Measurements from ENCODE around the gene NUDT7.
A peak's percentile ranks its signal among the peaks of the same experiment; 100 is the strongest.

NUDT7 gene

GRCh38 chr16:77767211-77767610, 44.9 kb downstream of the NUDT7 start:
- Histone ChIP-seq H3K9ac (ENCODE audit: low read length) (no peak overlapping the region), H2BK15ac (replicated peaks; ENCODE audit: low read depth) (no peak overlapping the region), H3K4me2 (ENCODE audit: low read length) (no peak overlapping the region), H3K4me3 (ENCODE audit: low read length) (no peak overlapping the region), H4K8ac (ENCODE audit: low read depth, low read length) (no peak overlapping the region), H4K5ac (ENCODE audit: low read length) (no peak overlapping the region), H3K27ac (ENCODE audit: low read depth, low read length) (no peak overlapping the region), H2BK120ac (ENCODE audit: low read depth, low read length) (no peak overlapping the region), H3K4ac (ENCODE audit: low read depth, low read length) (no peak overlapping the region), H3K36me3 (ENCODE audit: control insufficient read depth, insufficient read depth, low read length) (no peaks in the 10 kb centered on the region), H3K4me1 (ENCODE audit: control insufficient read depth, low read depth, low read length) (no peaks in the 10 kb centered on the region), H3K56ac (ENCODE audit: low read length) (no peak overlapping the region), H3K79me1 (ENCODE audit: low read length) (no peaks in the 10 kb centered on the region), H3K27me3 (ENCODE audit: insufficient read depth, low read length, poor library complexity) (no peaks in the 10 kb centered on the region), H3K79me2 (ENCODE audit: control insufficient read depth, insufficient read depth, low read length) (no peaks in the 10 kb centered on the region), H2BK5ac (ENCODE audit: low read length) (no peak overlapping the region), H3K23ac (ENCODE audit: low read length) (no peak overlapping the region), H2AK5ac (ENCODE audit: low read length) (no peak overlapping the region), H3K18ac (ENCODE audit: low read length) (no peak overlapping the region)
- WGBS (ENCODE audit: extremely low coverage, insufficient coverage, low lambda C conversion rate): no CpG with 5 or more reads among the region's 4 CpGs
- DNase-seq: no peak

GRCh38 chr16:77767826-77768225, 45.5 kb downstream of the NUDT7 start:
- H3K27me3 ChIP-seq (ENCODE audit: insufficient read depth, low read length, poor library complexity): no peaks in the 10 kb centered on the region
- no peak overlapping the region for H3K23ac ChIP-seq (ENCODE audit: low read length)
- no peak overlapping the region for H2BK5ac ChIP-seq (ENCODE audit: low read length)
- H3K4me1 ChIP-seq (ENCODE audit: control insufficient read depth, low read depth, low read length): no peaks in the 10 kb centered on the region
- H3K4ac ChIP-seq (ENCODE audit: low read depth, low read length): no peak overlapping the region
- WGBS (ENCODE audit: extremely low coverage, insufficient coverage, low lambda C conversion rate): no CpG with 5 or more reads among the region's 3 CpGs
- no peaks in the 10 kb centered on the region for H3K79me1 ChIP-seq (ENCODE audit: low read length)
- no peak overlapping the region for H3K27ac ChIP-seq (ENCODE audit: low read depth, low read length)
- no peak overlapping the region for H2BK15ac ChIP-seq (replicated peaks; ENCODE audit: low read depth)
- H2BK120ac ChIP-seq (ENCODE audit: low read depth, low read length): no peak overlapping the region
- no peak for DNase-seq
- H2AK5ac ChIP-seq (ENCODE audit: low read length): no peak overlapping the region
- no peak overlapping the region for H3K4me2 ChIP-seq (ENCODE audit: low read length)
- no peak overlapping the region for H3K9ac ChIP-seq (ENCODE audit: low read length)
- H3K36me3 ChIP-seq (ENCODE audit: control insufficient read depth, insufficient read depth, low read length): no peaks in the 10 kb centered on the region
- H3K18ac ChIP-seq (ENCODE audit: low read length): no peak overlapping the region
- no peak overlapping the region for H4K5ac ChIP-seq (ENCODE audit: low read length)
- H4K8ac ChIP-seq (ENCODE audit: low read depth, low read length): no peak overlapping the region
- no peaks in the 10 kb centered on the region for H3K79me2 ChIP-seq (ENCODE audit: control insufficient read depth, insufficient read depth, low read length)
- H3K4me3 ChIP-seq (ENCODE audit: low read length): no peak overlapping the region
- no peak overlapping the region for H3K56ac ChIP-seq (ENCODE audit: low read length)

DNA sequence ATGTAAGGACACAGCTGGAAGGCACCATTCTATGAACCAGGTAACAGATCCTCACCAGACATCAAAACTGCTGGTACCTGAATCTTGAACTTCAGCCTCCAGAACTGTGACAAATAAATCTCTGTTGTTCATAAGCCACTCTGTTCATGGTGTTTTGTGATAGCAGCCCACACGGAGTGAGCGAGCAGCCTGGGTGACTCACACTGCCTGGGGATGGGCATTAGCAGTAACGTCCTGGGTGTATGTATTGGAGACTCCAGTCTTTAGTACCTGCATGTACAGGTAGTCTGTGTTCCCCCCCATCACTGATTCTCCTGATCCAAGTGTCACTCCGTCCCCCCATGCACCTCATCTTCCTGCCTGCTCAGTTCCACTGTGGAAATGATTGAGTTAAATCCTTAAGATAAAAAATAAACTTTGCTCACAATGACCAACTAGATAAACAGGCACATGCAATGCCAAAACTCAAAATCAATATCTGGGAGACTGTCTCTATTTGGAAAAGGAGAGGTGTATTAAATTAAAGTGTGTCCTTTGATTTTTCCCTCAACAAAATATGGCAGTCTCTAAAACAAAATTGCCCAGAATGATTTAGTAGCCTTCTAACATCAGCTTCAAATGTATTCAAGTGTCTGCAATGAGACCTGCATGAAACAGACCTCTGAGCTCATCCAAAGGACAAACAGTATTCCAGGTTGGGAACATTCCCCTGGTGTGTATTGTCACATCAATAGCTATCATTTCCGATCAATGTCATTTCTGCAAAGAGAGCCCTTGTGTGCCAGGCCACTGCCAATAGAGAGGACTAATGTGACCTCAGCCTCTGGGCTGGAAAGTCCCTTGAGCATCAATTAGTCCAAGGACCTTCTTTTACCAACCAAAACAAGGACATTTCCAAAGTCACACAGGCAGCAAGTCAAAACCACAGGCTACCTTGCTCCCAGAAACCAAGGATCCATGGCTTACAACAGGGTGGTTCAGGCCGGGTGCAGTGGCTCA, 53.9 kb downstream of the NUDT7 start:
- no peak overlapping the region for H4K5ac ChIP-seq (ENCODE audit: low read length)
- H4K8ac ChIP-seq (ENCODE audit: low read depth, low read length): no peak overlapping the region
- no peak overlapping the region for H3K18ac ChIP-seq (ENCODE audit: low read length)
- H3K79me2 ChIP-seq (ENCODE audit: control insufficient read depth, insufficient read depth, low read length): no peaks in the 10 kb centered on the region
- no peaks in the 10 kb centered on the region for H3K36me3 ChIP-seq (ENCODE audit: control insufficient read depth, insufficient read depth, low read length)
- DNase-seq: no peak
- H3K56ac ChIP-seq (ENCODE audit: low read length): no peak overlapping the region
- no peaks in the 10 kb centered on the region for H3K79me1 ChIP-seq (ENCODE audit: low read length)
- H3K4me3 ChIP-seq (ENCODE audit: low read length): no peak overlapping the region
- no peaks in the 10 kb centered on the region for H3K4me1 ChIP-seq (ENCODE audit: control insufficient read depth, low read depth, low read length)
- H2BK120ac ChIP-seq (ENCODE audit: low read depth, low read length): no peak overlapping the region
- no peaks in the 10 kb centered on the region for H3K27me3 ChIP-seq (ENCODE audit: insufficient read depth, low read length, poor library complexity)
- WGBS (ENCODE audit: extremely low coverage, insufficient coverage, low lambda C conversion rate): no CpG with 5 or more reads among the region's 6 CpGs
- H3K4ac ChIP-seq (ENCODE audit: low read depth, low read length): no peak overlapping the region
- H3K4me2 ChIP-seq (ENCODE audit: low read length): no peak overlapping the region
- no peak overlapping the region for H3K27ac ChIP-seq (ENCODE audit: low read depth, low read length)
- no peak overlapping the region for H2BK15ac ChIP-seq (replicated peaks; ENCODE audit: low read depth)
- no peak overlapping the region for H2BK5ac ChIP-seq (ENCODE audit: low read length)
- H2AK5ac ChIP-seq (ENCODE audit: low read length): no peak overlapping the region
- H3K9ac ChIP-seq (ENCODE audit: low read length): no peak overlapping the region
- no peak overlapping the region for H3K23ac ChIP-seq (ENCODE audit: low read length)

GRCh38 chr16:77777745-77778144, 55.4 kb downstream of the NUDT7 start:
- Histone ChIP-seq H3K56ac (ENCODE audit: low read length) (no peak overlapping the region), H3K4me3 (ENCODE audit: low read length) (no peak overlapping the region), H2BK15ac (replicated peaks; ENCODE audit: low read depth) (no peak overlapping the region), H3K27me3 (ENCODE audit: insufficient read depth, low read length, poor library complexity) (no peaks in the 10 kb centered on the region), H2BK5ac (ENCODE audit: low read length) (no peak overlapping the region), H3K79me1 (ENCODE audit: low read length) (no peaks in the 10 kb centered on the region), H3K4ac (ENCODE audit: low read depth, low read length) (no peak overlapping the region), H4K8ac (ENCODE audit: low read depth, low read length) (no peak overlapping the region), H3K79me2 (ENCODE audit: control insufficient read depth, insufficient read depth, low read length) (no peaks in the 10 kb centered on the region), H3K4me1 (ENCODE audit: control insufficient read depth, low read depth, low read length) (no peaks in the 10 kb centered on the region), H4K5ac (ENCODE audit: low read length) (no peak overlapping the region), H3K18ac (ENCODE audit: low read length) (no peak overlapping the region), H3K9ac (ENCODE audit: low read length) (no peak overlapping the region), H2AK5ac (ENCODE audit: low read length) (no peak overlapping the region), H3K4me2 (ENCODE audit: low read length) (no peak overlapping the region), H3K23ac (ENCODE audit: low read length) (no peak overlapping the region), H3K36me3 (ENCODE audit: control insufficient read depth, insufficient read depth, low read length) (no peaks in the 10 kb centered on the region), H2BK120ac (ENCODE audit: low read depth, low read length) (no peak overlapping the region), H3K27ac (ENCODE audit: low read depth, low read length) (no peak overlapping the region)
- WGBS (ENCODE audit: extremely low coverage, insufficient coverage, low lambda C conversion rate): no CpG with 5 or more reads among the region's 4 CpGs
- no peak for DNase-seq

DNA sequence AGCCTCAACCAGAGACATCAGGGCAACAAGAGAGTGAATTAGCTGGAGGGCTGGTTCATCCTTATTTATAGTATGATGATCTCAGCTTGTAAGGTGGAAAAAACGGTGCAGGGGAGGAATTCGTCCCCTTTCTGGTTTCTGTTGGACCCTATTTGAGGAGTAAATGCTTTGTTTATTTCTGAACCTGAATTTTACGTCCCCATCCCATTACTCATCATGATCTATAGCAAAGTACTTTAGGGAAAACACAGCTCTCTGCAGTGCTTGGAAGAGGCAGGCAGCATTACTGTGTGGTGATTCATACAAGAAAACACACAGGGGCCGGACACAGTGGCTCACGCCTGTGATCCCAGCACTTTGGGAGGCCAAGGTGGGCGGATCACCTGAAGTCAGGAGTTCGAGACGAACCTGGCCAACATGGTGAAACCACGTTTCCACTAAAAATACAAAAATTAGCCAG, 58.1 kb downstream of the NUDT7 start:
- Histone ChIP-seq H2BK120ac (ENCODE audit: low read depth, low read length) (no peak overlapping the region), H3K79me2 (ENCODE audit: control insufficient read depth, insufficient read depth, low read length) (no peaks in the 10 kb centered on the region), H3K4me3 (ENCODE audit: low read length) (no peak overlapping the region), H3K4me1 (ENCODE audit: control insufficient read depth, low read depth, low read length) (no peaks in the 10 kb centered on the region), H3K18ac (ENCODE audit: low read length) (no peak overlapping the region), H3K27ac (ENCODE audit: low read depth, low read length) (no peak overlapping the region), H4K8ac (ENCODE audit: low read depth, low read length) (no peak overlapping the region), H3K36me3 (ENCODE audit: control insufficient read depth, insufficient read depth, low read length) (no peaks in the 10 kb centered on the region), H2BK15ac (replicated peaks; ENCODE audit: low read depth) (no peak overlapping the region), H3K9ac (ENCODE audit: low read length) (no peak overlapping the region), H3K23ac (ENCODE audit: low read length) (no peak overlapping the region), H3K4ac (ENCODE audit: low read depth, low read length) (no peak overlapping the region), H3K79me1 (ENCODE audit: low read length) (no peaks in the 10 kb centered on the region), H3K4me2 (ENCODE audit: low read length) (no peak overlapping the region), H3K56ac (ENCODE audit: low read length) (no peak overlapping the region), H2BK5ac (ENCODE audit: low read length) (no peak overlapping the region), H4K5ac (ENCODE audit: low read length) (no peak overlapping the region), H3K27me3 (ENCODE audit: insufficient read depth, low read length, poor library complexity) (no peaks in the 10 kb centered on the region), H2AK5ac (ENCODE audit: low read length) (no peak overlapping the region)
- DNase-seq: peak; percentile 46
- no CpG with 5 or more reads among the region's 9 CpGs for WGBS (ENCODE audit: extremely low coverage, insufficient coverage, low lambda C conversion rate)

Data from mesendoderm (in vitro differentiated cells).